ENCODE results near the gene NRIP3. TPM values are rescaled to one million over a fixed set of nuclear protein-coding genes. Genes with fewer than 3 reads are reported as not detected.

Gene NRIP3
- total RNA-seq, 1 experiment from 2014 or later: 2.1 TPM

DNA sequence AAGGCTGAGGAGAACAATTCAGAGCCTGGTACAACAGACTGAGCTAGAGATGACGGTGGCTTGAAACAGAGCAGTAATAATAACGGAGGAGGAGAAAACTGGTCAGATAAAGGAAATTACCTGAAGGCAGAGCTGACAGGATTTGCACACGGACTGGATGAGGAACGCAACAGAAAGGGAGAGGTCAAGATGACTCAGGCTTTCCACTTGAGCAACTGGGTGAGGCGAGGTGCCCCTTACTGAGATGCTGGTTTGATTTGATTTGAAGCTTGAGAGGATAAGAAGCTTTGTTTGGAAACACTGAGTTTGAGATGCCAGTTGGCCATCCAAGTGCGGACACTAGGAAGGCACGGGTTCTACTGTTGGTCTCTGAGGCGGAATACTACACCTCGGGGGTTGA, 35.4 kb upstream of the NRIP3 start:
- Histone ChIP-seq H3K9me2 (ENCODE audit: insufficient read depth) (no peaks in the 10 kb centered on the region), H3K9me3 (ENCODE audit: insufficient read depth, low read depth) (no peaks in the 10 kb centered on the region), H2AFZ (no peak overlapping the region), H3K36me3 (ENCODE audit: low read depth) (no peaks in the 10 kb centered on the region), H3F3A (ENCODE audit: insufficient read depth, low read depth) (no peaks in the 10 kb centered on the region), H3K4me2 (peak overlapping the region; percentile 49; the same call in 1 of the 2 replicates), H3K79me2 (ENCODE audit: low read depth) (no peaks in the 10 kb centered on the region), H4K20me1 (ENCODE audit: insufficient read depth) (no peaks in the 10 kb centered on the region), H3K27ac (no peak overlapping the region), H3K4me1 (replicated peaks; ENCODE audit: insufficient read depth) (peaks cover 10% of the 10 kb centered on the region; the same call in 1 of the 2 replicates), H3K4me3 (no peak overlapping the region), H3K27me3 (ENCODE audit: insufficient read depth, low read depth) (no peaks in the 10 kb centered on the region)
- DNase-seq: peak; percentile 22 to 66
- POLR2A ChIA-PET (ENCODE audit: unreplicated experiment): interaction anchor here (0.7 kb wide), 1 partner anchor 102 kb away, joined by 5 read pairs; no protein-coding TSS in a partner anchor
- no TSS peak for BruUV-seq (replicated peaks)
- intact Hi-C loops (cut with micrococcal nuclease; ENCODE audit: unreplicated experiment): no loop called here
- CTCF ChIA-PET: no interaction called here
- TF ChIP-seq, protein P1, sequence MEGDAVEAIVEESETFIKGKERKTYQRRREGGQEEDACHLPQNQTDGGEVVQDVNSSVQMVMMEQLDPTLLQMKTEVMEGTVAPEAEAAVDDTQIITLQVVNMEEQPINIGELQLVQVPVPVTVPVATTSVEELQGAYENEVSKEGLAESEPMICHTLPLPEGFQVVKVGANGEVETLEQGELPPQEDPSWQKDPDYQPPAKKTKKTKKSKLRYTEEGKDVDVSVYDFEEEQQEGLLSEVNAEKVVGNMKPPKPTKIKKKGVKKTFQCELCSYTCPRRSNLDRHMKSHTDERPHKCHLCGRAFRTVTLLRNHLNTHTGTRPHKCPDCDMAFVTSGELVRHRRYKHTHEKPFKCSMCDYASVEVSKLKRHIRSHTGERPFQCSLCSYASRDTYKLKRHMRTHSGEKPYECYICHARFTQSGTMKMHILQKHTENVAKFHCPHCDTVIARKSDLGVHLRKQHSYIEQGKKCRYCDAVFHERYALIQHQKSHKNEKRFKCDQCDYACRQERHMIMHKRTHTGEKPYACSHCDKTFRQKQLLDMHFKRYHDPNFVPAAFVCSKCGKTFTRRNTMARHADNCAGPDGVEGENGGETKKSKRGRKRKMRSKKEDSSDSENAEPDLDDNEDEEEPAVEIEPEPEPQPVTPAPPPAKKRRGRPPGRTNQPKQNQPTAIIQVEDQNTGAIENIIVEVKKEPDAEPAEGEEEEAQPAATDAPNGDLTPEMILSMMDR (conservative IDR thresholded peaks at IDR 0.05): no peak
- TF ChIP-seq EZH2 (IDR thresholded peaks at IDR 0.05; ENCODE audit: low read depth): no peak

DNA sequence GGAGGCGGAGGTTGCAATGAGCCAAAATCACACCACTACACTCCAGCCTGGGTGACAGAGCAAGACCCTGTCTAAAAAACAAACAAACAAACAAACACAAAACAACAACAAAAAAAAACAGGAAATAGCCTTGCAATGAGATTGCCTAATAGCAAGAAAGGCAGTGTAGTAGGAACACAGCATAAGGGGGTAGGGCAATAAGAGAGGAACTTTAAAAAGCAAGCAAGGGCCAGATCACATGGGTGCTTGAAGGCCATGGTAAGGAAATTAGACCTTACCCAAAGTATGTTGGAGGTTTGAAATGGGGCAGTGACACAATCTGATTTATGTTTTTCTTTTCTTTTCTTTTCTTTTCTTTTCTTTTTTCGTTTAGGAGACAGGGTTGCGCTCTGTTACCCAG, 34.7 kb upstream of the NRIP3 start:
- no peaks in the 10 kb centered on the region for H3K9me2 ChIP-seq (ENCODE audit: insufficient read depth)
- no peak overlapping the region for H3K4me2 ChIP-seq
- no peak overlapping the region for H3K4me3 ChIP-seq
- H3F3A ChIP-seq (ENCODE audit: insufficient read depth, low read depth): no peaks in the 10 kb centered on the region
- no peak overlapping the region for H2AFZ ChIP-seq
- peaks cover 10% of the 10 kb centered on the region; the same call in 1 of the 2 replicates for H3K4me1 ChIP-seq (replicated peaks; ENCODE audit: insufficient read depth)
- H3K27ac ChIP-seq: no peak overlapping the region
- no peaks in the 10 kb centered on the region for H4K20me1 ChIP-seq (ENCODE audit: insufficient read depth)
- H3K9me3 ChIP-seq (ENCODE audit: insufficient read depth, low read depth): no peaks in the 10 kb centered on the region
- intact Hi-C loops (cut with micrococcal nuclease; ENCODE audit: unreplicated experiment): no loop called here
- no peaks in the 10 kb centered on the region for H3K36me3 ChIP-seq (ENCODE audit: low read depth)
- BruUV-seq (replicated peaks): no TSS peak
- ChIA-PET CTCF (no interaction called here), POLR2A (ENCODE audit: unreplicated experiment) (no interaction called here)
- no peaks in the 10 kb centered on the region for H3K27me3 ChIP-seq (ENCODE audit: insufficient read depth, low read depth)
- no peak for TF ChIP-seq EZH2 (IDR thresholded peaks at IDR 0.05; ENCODE audit: low read depth)
- TF ChIP-seq, protein P1 (conservative IDR thresholded peaks at IDR 0.05): no peak
- H3K79me2 ChIP-seq (ENCODE audit: low read depth): no peaks in the 10 kb centered on the region
- no peak for DNase-seq

DNA sequence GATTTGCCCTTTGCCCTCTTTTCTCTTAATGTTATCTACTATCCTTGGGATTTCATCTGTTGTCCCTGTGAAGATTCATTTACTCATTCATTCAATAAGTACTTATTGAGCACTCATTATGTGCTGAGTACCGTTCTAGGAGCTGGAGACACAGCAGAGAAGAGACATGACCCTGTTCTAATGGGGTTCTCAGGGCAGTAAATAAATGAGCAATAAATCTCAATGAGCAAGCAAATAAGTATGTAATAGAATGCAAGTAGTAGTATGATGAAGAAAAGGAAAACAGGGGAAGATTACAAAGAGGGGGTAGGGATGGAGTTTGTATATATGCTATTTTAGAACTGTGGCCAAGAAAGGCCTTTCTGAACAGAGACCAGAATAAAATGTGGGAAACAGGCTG, 34.2 kb upstream of the NRIP3 start:
- no peaks in the 10 kb centered on the region for H3K79me2 ChIP-seq (ENCODE audit: low read depth)
- H3K36me3 ChIP-seq (ENCODE audit: low read depth): no peaks in the 10 kb centered on the region
- H3K9me2 ChIP-seq (ENCODE audit: insufficient read depth): no peaks in the 10 kb centered on the region
- H3K4me3 ChIP-seq: no peak overlapping the region
- H2AFZ ChIP-seq: no peak overlapping the region
- DNase-seq: no peak
- no peak overlapping the region for H3K27ac ChIP-seq
- no peak overlapping the region for H3K4me2 ChIP-seq
- ChIA-PET POLR2A (ENCODE audit: unreplicated experiment) (no interaction called here), CTCF (no interaction called here)
- TF ChIP-seq, protein P1 (conservative IDR thresholded peaks at IDR 0.05): no peak
- TF ChIP-seq EZH2 (IDR thresholded peaks at IDR 0.05; ENCODE audit: low read depth): no peak
- no peaks in the 10 kb centered on the region for H4K20me1 ChIP-seq (ENCODE audit: insufficient read depth)
- no peaks in the 10 kb centered on the region for H3K27me3 ChIP-seq (ENCODE audit: insufficient read depth, low read depth)
- no peaks in the 10 kb centered on the region for H3F3A ChIP-seq (ENCODE audit: insufficient read depth, low read depth)
- BruUV-seq (replicated peaks): no TSS peak
- intact Hi-C loops (cut with micrococcal nuclease; ENCODE audit: unreplicated experiment): no loop called here
- no peaks in the 10 kb centered on the region for H3K9me3 ChIP-seq (ENCODE audit: insufficient read depth, low read depth)
- H3K4me1 ChIP-seq (replicated peaks; ENCODE audit: insufficient read depth): peaks cover 10% of the 10 kb centered on the region; the same call in 1 of the 2 replicates
